ENCODE measurements around the gene BDNF. TPM values are rescaled to one million over a fixed set of nuclear protein-coding genes. Genes with fewer than 3 reads are reported as not detected.
A peak's percentile ranks its signal among the peaks of the same experiment; 100 is the strongest.

The BDNF gene
- total RNA-seq, 1 experiment from 2014 or later: 4.8 TPM

DNA sequence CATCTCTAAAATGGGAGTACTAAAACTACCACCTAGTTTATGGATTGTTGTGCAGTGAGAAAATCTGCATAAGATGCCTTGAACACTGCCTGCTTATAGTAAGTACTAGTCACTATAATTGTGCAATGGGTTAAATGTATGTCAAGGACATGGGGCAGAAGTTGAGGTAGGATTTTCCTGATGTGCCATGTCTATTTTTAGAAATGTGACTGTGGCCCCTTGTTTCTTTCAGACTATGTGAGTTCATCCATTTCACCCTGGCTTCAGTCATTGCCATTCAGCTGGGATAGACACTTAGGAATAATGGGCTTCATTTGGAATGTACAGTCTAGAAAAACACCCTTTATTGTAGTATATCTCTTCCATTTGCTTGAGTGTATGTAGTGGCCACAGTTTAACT is 51.4 kb downstream of the BDNF start (continued):
- no peak for TF ChIP-seq ZNF263 (CRISPR knock-in tag; IDR thresholded peaks at IDR 0.05; ENCODE audit: low read depth)
- TF ChIP-seq, protein P1, sequence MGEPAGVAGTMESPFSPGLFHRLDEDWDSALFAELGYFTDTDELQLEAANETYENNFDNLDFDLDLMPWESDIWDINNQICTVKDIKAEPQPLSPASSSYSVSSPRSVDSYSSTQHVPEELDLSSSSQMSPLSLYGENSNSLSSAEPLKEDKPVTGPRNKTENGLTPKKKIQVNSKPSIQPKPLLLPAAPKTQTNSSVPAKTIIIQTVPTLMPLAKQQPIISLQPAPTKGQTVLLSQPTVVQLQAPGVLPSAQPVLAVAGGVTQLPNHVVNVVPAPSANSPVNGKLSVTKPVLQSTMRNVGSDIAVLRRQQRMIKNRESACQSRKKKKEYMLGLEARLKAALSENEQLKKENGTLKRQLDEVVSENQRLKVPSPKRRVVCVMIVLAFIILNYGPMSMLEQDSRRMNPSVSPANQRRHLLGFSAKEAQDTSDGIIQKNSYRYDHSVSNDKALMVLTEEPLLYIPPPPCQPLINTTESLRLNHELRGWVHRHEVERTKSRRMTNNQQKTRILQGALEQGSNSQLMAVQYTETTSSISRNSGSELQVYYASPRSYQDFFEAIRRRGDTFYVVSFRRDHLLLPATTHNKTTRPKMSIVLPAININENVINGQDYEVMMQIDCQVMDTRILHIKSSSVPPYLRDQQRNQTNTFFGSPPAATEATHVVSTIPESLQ (CRISPR knock-in tag; IDR thresholded peaks at IDR 0.05): no peak
- no peak for TF ChIP-seq SMAD4 (CRISPR knock-in tag; IDR thresholded peaks at IDR 0.05)
- TF ChIP-seq, protein P2, sequence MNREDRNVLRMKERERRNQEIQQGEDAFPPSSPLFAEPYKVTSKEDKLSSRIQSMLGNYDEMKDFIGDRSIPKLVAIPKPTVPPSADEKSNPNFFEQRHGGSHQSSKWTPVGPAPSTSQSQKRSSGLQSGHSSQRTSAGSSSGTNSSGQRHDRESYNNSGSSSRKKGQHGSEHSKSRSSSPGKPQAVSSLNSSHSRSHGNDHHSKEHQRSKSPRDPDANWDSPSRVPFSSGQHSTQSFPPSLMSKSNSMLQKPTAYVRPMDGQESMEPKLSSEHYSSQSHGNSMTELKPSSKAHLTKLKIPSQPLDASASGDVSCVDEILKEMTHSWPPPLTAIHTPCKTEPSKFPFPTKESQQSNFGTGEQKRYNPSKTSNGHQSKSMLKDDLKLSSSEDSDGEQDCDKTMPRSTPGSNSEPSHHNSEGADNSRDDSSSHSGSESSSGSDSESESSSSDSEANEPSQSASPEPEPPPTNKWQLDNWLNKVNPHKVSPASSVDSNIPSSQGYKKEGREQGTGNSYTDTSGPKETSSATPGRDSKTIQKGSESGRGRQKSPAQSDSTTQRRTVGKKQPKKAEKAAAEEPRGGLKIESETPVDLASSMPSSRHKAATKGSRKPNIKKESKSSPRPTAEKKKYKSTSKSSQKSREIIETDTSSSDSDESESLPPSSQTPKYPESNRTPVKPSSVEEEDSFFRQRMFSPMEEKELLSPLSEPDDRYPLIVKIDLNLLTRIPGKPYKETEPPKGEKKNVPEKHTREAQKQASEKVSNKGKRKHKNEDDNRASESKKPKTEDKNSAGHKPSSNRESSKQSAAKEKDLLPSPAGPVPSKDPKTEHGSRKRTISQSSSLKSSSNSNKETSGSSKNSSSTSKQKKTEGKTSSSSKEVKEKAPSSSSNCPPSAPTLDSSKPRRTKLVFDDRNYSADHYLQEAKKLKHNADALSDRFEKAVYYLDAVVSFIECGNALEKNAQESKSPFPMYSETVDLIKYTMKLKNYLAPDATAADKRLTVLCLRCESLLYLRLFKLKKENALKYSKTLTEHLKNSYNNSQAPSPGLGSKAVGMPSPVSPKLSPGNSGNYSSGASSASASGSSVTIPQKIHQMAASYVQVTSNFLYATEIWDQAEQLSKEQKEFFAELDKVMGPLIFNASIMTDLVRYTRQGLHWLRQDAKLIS (CRISPR knock-in tag; IDR thresholded peaks at IDR 0.05; ENCODE audit: borderline replicate concordance): no peak
- TF ChIP-seq, protein P3, sequence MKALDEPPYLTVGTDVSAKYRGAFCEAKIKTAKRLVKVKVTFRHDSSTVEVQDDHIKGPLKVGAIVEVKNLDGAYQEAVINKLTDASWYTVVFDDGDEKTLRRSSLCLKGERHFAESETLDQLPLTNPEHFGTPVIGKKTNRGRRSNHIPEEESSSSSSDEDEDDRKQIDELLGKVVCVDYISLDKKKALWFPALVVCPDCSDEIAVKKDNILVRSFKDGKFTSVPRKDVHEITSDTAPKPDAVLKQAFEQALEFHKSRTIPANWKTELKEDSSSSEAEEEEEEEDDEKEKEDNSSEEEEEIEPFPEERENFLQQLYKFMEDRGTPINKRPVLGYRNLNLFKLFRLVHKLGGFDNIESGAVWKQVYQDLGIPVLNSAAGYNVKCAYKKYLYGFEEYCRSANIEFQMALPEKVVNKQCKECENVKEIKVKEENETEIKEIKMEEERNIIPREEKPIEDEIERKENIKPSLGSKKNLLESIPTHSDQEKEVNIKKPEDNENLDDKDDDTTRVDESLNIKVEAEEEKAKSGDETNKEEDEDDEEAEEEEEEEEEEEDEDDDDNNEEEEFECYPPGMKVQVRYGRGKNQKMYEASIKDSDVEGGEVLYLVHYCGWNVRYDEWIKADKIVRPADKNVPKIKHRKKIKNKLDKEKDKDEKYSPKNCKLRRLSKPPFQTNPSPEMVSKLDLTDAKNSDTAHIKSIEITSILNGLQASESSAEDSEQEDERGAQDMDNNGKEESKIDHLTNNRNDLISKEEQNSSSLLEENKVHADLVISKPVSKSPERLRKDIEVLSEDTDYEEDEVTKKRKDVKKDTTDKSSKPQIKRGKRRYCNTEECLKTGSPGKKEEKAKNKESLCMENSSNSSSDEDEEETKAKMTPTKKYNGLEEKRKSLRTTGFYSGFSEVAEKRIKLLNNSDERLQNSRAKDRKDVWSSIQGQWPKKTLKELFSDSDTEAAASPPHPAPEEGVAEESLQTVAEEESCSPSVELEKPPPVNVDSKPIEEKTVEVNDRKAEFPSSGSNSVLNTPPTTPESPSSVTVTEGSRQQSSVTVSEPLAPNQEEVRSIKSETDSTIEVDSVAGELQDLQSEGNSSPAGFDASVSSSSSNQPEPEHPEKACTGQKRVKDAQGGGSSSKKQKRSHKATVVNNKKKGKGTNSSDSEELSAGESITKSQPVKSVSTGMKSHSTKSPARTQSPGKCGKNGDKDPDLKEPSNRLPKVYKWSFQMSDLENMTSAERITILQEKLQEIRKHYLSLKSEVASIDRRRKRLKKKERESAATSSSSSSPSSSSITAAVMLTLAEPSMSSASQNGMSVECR (CRISPR knock-in tag; IDR thresholded peaks at IDR 0.05; ENCODE audit: borderline replicate concordance): no peak
- TF ChIP-seq GTF2I (CRISPR knock-in tag; conservative IDR thresholded peaks at IDR 0.05): no peak

DNA sequence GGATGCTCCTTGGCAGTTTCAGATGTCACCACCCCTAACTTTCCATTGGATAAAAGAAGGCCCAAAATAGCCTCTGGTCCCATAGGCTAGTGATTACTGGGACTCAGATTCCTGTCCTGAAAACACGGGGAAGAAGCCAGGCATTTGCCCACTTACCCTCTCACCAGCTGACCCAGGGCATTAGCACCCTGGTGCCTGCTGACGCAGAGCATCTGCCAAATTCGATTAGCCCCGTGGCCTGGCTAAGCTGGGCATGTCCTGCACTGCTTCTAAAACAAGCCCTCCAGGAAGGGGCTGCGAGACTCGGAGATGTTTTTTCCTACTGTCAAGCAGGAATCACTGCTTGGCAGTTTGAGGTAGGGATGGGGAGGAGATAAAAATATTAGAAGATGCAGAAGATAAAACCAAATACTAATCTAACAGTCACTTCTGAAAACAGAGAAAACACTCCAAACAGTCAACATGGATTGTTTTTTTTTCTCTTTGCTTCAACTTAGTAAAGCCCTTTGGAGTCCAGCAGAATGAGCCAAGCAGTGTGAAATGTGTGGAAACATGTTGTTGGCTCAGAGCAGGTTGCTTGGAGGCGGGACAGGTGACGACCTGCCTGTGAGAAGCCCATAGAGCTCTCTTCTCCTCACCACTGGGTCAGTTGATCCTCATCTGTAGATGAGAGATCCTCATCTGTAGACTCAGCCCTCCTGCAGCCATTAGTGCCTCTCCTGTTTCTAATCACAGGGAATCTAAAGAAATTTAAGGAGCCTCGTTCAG is 54.0 kb downstream of the BDNF start:
- ChIA-PET CTCF (no interaction called here), POLR2A (no interaction called here)
- Mint-ChIP-seq H3K4me3 (no peak overlapping the region), H3K27ac (no peak overlapping the region), H3K4me1 (peaks cover 41% of the 10 kb centered on the region), H3K36me3 (no peaks in the 10 kb centered on the region), H3K27me3 (ENCODE audit: low read depth) (peaks cover 4% of the 10 kb centered on the region), H3K9me3 (no peaks in the 10 kb centered on the region)
- ATAC-seq (0 out of 2 replicates have a peak, but pooled peaks have one; percentile 17), DNase-seq (ENCODE audit: low spot score) (no peak)
- TF ChIP-seq, protein P4, sequence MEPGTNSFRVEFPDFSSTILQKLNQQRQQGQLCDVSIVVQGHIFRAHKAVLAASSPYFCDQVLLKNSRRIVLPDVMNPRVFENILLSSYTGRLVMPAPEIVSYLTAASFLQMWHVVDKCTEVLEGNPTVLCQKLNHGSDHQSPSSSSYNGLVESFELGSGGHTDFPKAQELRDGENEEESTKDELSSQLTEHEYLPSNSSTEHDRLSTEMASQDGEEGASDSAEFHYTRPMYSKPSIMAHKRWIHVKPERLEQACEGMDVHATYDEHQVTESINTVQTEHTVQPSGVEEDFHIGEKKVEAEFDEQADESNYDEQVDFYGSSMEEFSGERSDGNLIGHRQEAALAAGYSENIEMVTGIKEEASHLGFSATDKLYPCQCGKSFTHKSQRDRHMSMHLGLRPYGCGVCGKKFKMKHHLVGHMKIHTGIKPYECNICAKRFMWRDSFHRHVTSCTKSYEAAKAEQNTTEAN (CRISPR knock-in tag; IDR thresholded peaks at IDR 0.05): no peak
- TF ChIP-seq, protein P5, sequence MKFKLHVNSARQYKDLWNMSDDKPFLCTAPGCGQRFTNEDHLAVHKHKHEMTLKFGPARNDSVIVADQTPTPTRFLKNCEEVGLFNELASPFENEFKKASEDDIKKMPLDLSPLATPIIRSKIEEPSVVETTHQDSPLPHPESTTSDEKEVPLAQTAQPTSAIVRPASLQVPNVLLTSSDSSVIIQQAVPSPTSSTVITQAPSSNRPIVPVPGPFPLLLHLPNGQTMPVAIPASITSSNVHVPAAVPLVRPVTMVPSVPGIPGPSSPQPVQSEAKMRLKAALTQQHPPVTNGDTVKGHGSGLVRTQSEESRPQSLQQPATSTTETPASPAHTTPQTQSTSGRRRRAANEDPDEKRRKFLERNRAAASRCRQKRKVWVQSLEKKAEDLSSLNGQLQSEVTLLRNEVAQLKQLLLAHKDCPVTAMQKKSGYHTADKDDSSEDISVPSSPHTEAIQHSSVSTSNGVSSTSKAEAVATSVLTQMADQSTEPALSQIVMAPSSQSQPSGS (CRISPR knock-in tag; IDR thresholded peaks at IDR 0.05; ENCODE audit: borderline replicate concordance, low read depth): no peak
- TF ChIP-seq ZNF671 (CRISPR knock-in tag; IDR thresholded peaks at IDR 0.05) (no peak), OVOL2 (CRISPR knock-in tag; IDR thresholded peaks at IDR 0.05; ENCODE audit: borderline replicate concordance) (no peak), CREB1 (CRISPR knock-in tag; IDR thresholded peaks at IDR 0.05) (no peak), TEAD4 (CRISPR knock-in tag; IDR thresholded peaks at IDR 0.05) (no peak), ESRRA (CRISPR knock-in tag; IDR thresholded peaks at IDR 0.05; ENCODE audit: borderline replicate concordance) (no peak), ZNF121 (CRISPR knock-in tag; IDR thresholded peaks at IDR 0.05) (no peak), TEAD1 (CRISPR knock-in tag; IDR thresholded peaks at IDR 0.05) (no peak)
- TF ChIP-seq, protein P6, sequence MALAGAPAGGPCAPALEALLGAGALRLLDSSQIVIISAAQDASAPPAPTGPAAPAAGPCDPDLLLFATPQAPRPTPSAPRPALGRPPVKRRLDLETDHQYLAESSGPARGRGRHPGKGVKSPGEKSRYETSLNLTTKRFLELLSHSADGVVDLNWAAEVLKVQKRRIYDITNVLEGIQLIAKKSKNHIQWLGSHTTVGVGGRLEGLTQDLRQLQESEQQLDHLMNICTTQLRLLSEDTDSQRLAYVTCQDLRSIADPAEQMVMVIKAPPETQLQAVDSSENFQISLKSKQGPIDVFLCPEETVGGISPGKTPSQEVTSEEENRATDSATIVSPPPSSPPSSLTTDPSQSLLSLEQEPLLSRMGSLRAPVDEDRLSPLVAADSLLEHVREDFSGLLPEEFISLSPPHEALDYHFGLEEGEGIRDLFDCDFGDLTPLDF (CRISPR knock-in tag; IDR thresholded peaks at IDR 0.05): no peak
- TF ChIP-seq, protein P7, sequence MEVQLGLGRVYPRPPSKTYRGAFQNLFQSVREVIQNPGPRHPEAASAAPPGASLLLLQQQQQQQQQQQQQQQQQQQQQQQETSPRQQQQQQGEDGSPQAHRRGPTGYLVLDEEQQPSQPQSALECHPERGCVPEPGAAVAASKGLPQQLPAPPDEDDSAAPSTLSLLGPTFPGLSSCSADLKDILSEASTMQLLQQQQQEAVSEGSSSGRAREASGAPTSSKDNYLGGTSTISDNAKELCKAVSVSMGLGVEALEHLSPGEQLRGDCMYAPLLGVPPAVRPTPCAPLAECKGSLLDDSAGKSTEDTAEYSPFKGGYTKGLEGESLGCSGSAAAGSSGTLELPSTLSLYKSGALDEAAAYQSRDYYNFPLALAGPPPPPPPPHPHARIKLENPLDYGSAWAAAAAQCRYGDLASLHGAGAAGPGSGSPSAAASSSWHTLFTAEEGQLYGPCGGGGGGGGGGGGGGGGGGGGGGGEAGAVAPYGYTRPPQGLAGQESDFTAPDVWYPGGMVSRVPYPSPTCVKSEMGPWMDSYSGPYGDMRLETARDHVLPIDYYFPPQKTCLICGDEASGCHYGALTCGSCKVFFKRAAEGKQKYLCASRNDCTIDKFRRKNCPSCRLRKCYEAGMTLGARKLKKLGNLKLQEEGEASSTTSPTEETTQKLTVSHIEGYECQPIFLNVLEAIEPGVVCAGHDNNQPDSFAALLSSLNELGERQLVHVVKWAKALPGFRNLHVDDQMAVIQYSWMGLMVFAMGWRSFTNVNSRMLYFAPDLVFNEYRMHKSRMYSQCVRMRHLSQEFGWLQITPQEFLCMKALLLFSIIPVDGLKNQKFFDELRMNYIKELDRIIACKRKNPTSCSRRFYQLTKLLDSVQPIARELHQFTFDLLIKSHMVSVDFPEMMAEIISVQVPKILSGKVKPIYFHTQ (CRISPR knock-in tag; IDR thresholded peaks at IDR 0.05): no peak
